SK-MEL-5 (cell line): ENCODE measurements around the gene WNK1. TPM values are rescaled to one million over a fixed set of nuclear protein-coding genes. Genes with fewer than 3 reads are reported as not detected.
A peak's percentile ranks its signal among the peaks of the same experiment; 100 is the strongest.
"Not testable (repeated sequence)": the region's sequence is repeated elsewhere in the genome, so short reads cannot be mapped to it uniquely, and the experiment has no call there.

Experiments
- DNase-seq: peaks from one replicate; pipeline ENCODE4 v3.0.0-alpha.2; 2016; ENCODE audit warnings: low read depth, low spot score
- in situ Hi-C: cut with HindIII; loops from 2 replicates; pipeline ENCODE4 v1.10.0; 2016; ENCODE audit warnings: low sequenced_read_pairs, high pct_unique_total_duplicates, low pct_unique_long_range_greater_than_20kb
- polyA plus RNA-seq, 2 experiments: library from polyadenylated mRNA; depleted of rRNA; stranded (reverse); fragments of >200 nt; gene quantifications; 2 replicates each; pipeline ENCODE4 v1.2.3, GENCODE V29; 2015
- total RNA-seq: library from RNA; depleted of rRNA; stranded (reverse); fragments of >200 nt; shearing (Covaris generic); gene quantifications from 2 replicates; pipeline ENCODE4 v1.2.3, GENCODE V29; 2014; rRNA removed

WNK1 gene
- total RNA-seq = 41.1 and 46.5 TPM in 2 replicates
- 50.7 and 85.8 TPM in 2 replicates for polyA plus RNA-seq (2015; cell fraction: cytosol; rRNA removed)
- polyA plus RNA-seq (2015; cell fraction: nucleus; rRNA removed) = 44.0 and 47.8 TPM in 2 replicates

GRCh38 chr12:751999-752694, at the start of gene WNK1:
TSS of gene WNK1 (plus strand) at chr12:752579. CDS start at chr12:753566, 987 bp downstream.
- in situ Hi-C loops = no loop called here
- peak; percentile 99 for DNase-seq

GRCh38 chr12:704516-705242, 47.7 kb upstream of the WNK1 start:
- no peak for DNase-seq
- in situ Hi-C loops = no loop called here

- DNase-seq, in situ Hi-C loops: not testable (repeated sequence)
These were observed 44.3 kb upstream of the WNK1 start for GRCh38 chr12:708084-708483.

- no peak for DNase-seq
- in situ Hi-C loops = no loop called here
These were observed 42.8 kb upstream of the WNK1 start for GRCh38 chr12:709455-710020.

GRCh38 chr12:712172-712863, 40.1 kb upstream of the WNK1 start:
- in situ Hi-C loops = no loop called here
- peak; percentile 94 for DNase-seq

GRCh38 chr12:713281-713875, 39.0 kb upstream of the WNK1 start:
- DNase-seq = no peak
- in situ Hi-C loops = no loop called here

- no peak for DNase-seq
- in situ Hi-C loops = no loop called here
These were observed 35.9 kb upstream of the WNK1 start for GRCh38 chr12:716506-716905.

- in situ Hi-C loops = no loop called here
- DNase-seq = no peak
These were observed 33.6 kb upstream of the WNK1 start for GRCh38 chr12:718756-719102.

GRCh38 chr12:720231-720941, 32.0 kb upstream of the WNK1 start:
- DNase-seq = no peak

GRCh38 chr12:724194-724855, 28.1 kb upstream of the WNK1 start:
- DNase-seq = no peak
- in situ Hi-C loops = no loop called here

More at GRCh38 chr12:720231-720941, 32.0 kb upstream of the WNK1 start:
- in situ Hi-C loops = no loop called here

- in situ Hi-C loops = loop anchor here (25.0 kb wide), 1 partner anchor 88 kb away; no protein-coding TSS in a partner anchor
- DNase-seq = no peak
These were observed 27.3 kb upstream of the WNK1 start for GRCh38 chr12:725076-725475.

- in situ Hi-C loops = loop anchor here (25.0 kb wide), 1 partner anchor 89 kb away; no protein-coding TSS in a partner anchor
- no peak for DNase-seq
These were observed 25.9 kb upstream of the WNK1 start for GRCh38 chr12:726281-727140.

- no peak for DNase-seq
- in situ Hi-C loops = loop anchor here (25.0 kb wide), 1 partner anchor 90 kb away; no protein-coding TSS in a partner anchor
These were observed 25.1 kb upstream of the WNK1 start for GRCh38 chr12:727321-727720.

GRCh38 chr12:728781-729180, 23.6 kb upstream of the WNK1 start:
- no peak for DNase-seq
- in situ Hi-C loops = loop anchor here (25.0 kb wide), 1 partner anchor 91 kb away; no protein-coding TSS in a partner anchor

- in situ Hi-C loops = loop anchor here (25.0 kb wide), 1 partner anchor 92 kb away; no protein-coding TSS in a partner anchor
- DNase-seq = no peak
These were observed 23.2 kb upstream of the WNK1 start for GRCh38 chr12:729221-729620.
